Psoas muscle (tissue), 8 donors: ENCODE measurements around the gene RINL. TPM values are rescaled to one million over a fixed set of nuclear protein-coding genes. Genes with fewer than 3 reads are reported as not detected.
A peak's percentile ranks its signal among the peaks of the same experiment; 100 is the strongest.

ENCODE experiments used
- ATAC-seq, 4 donors: fragments of 200-7000 bp; cut with Tn5 transposase; one replicate each; pipeline ENCODE4 v1.9.1; 2020; ENCODE audit warnings: moderate library complexity in 3 of 4, mild to moderate bottlenecking in 2 of 4
- DNase-seq, 2 donors: peaks; one replicate each; pipeline ENCODE4 v3.0.0-alpha.2; 2020
- H3K27ac ChIP-seq: fragments of 200-600 bp; one replicate; pipeline ENCODE4 v1.8.0; 2022
- H3K27me3 ChIP-seq, 3 donors: fragments of 200-600 bp in 1 of 3; one replicate each; pipeline versions ENCODE4 v1.6.1 to v1.8.0; 2013 to 2022; ENCODE audit warnings: low read length in 2 of 3, mild to moderate bottlenecking in 2 of 3, moderate library complexity in 1 of 3; ENCODE audit not compliant: insufficient read depth in 3 of 3
- H3K36me3 ChIP-seq, 2 donors: fragments of 200-600 bp in 1 of 2; one replicate each; pipeline versions ENCODE4 v1.6.1 to v1.8.0; 2013 to 2022; ENCODE audit warnings: low read depth in 1 of 2, mild to moderate bottlenecking in 1 of 2, moderate library complexity in 1 of 2; ENCODE audit not compliant: insufficient read depth in 1 of 2
- H3K4me1 ChIP-seq: fragments of 200-600 bp; one replicate; pipeline ENCODE4 v1.8.0; 2022
- H3K4me3 ChIP-seq: fragments of 200-600 bp; one replicate; pipeline ENCODE4 v1.8.0; 2022; ENCODE audit warnings: mild to moderate bottlenecking
- H3K9me3 ChIP-seq: fragments of 200-600 bp; one replicate; pipeline ENCODE4 v1.8.0; 2022
- WGBS, 3 donors: extraction: QIAGEN DNeasy Blood & Tissue Kit; methylation state at CpG; one replicate each; pipeline versions ENCODE4 v1.1.6 to v1.1.7; 2013; 5-methylcytosine and 5-hydroxymethylcytosine counted together
- intact Hi-C, 2 donors: fragments of 100-400 bp; cut with DNase I; formaldehyde crosslinking; loops; one replicate each; pipeline versions ENCODE4 v1.11.0 to v1.14.2; 2022
- polyA plus RNA-seq, 3 donors: library from polyadenylated mRNA; stranded (reverse); fragments of 200-250 nt; gene quantifications; one replicate each; pipeline ENCODE4 v1.2.3, GENCODE V29; 2013
- total RNA-seq, 4 donors: library from RNA; stranded (reverse); fragmentation: NEBNext Ultra II Directional in 2 of 4; extraction: Animal tissue kit (Norgen Biotek cat#: 25700) in 2 of 4; gene quantifications; one replicate each; pipeline versions ENCODE4 v1.2.1 to v1.2.4, GENCODE V29; 2021 to 2023
- TF ChIP-seq, protein P1 (sequence below): fragments of 200-600 bp; IDR thresholded peaks from one replicate; pipeline ENCODE4 v1.8.0; 2022; ENCODE audit warnings: antibody characterized with exemption
- donor health status: healthy with polysubstance abuse.
- donor health status: DM: no; HTN: no; CAD: no; lungs with moderate emphysema.
- donor health status: Bipolar disorder and iron deficiency.
- donor health status: healthy.
- donor health status: DM: yes; HTN: yes; CAD: no.
- donor health status: DM: no; HTN: no; CAD: no.
- donor health status: DM: no; HTN: no; CAD: no.
- donor health status: DM: yes; HTN: yes; CAD: no.

Gene RINL
- total and polyA plus RNA-seq, 7 donors: 1.5 to 4.8 (median 2.2) TPM

DNA sequence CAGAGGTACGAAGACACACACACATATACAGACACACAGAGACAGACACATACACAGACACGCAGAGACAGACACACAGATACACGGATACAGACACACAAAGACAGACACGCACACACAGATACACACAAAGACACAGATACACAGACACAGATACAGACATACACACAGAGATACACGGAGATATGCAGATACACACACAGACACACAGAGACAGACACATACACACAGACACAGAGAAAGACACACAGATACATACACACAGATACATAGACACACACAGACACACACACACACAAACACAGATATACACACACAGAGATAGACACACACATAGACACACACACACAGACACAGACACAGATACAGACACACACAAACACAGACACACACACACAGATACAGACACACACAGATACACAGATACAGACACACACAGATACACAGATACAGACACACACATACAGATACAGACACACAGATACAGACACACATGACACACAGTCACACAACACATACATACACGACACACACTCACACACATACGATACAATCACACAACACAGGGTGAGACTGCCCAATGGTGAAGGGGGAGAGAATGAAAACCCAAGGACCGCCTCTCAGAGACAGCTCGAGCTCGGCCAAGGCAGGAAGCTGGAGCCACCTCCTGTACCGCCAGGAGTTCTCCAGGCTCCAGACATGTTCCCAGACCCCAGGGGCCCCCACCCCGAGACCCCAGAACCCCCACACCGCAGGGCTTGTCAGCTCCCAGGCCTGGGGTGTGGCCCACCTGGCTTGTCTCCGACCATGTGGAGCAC lies 42.7 kb upstream of the RINL start:
- intact Hi-C loops: loop anchor here in 1 of 2 donors (10.0 kb wide), 1 partner anchor 276 kb away; the partner anchor contains the start of gene ACTN4
- no peak overlapping the region for H3K4me3 ChIP-seq
- ATAC-seq (no peak), DNase-seq (no peak)
- TF ChIP-seq, protein P1, sequence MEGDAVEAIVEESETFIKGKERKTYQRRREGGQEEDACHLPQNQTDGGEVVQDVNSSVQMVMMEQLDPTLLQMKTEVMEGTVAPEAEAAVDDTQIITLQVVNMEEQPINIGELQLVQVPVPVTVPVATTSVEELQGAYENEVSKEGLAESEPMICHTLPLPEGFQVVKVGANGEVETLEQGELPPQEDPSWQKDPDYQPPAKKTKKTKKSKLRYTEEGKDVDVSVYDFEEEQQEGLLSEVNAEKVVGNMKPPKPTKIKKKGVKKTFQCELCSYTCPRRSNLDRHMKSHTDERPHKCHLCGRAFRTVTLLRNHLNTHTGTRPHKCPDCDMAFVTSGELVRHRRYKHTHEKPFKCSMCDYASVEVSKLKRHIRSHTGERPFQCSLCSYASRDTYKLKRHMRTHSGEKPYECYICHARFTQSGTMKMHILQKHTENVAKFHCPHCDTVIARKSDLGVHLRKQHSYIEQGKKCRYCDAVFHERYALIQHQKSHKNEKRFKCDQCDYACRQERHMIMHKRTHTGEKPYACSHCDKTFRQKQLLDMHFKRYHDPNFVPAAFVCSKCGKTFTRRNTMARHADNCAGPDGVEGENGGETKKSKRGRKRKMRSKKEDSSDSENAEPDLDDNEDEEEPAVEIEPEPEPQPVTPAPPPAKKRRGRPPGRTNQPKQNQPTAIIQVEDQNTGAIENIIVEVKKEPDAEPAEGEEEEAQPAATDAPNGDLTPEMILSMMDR: no peak
- no peaks in the 10 kb centered on the region for H3K9me3 ChIP-seq
- H3K36me3 ChIP-seq: peaks cover 0 to 50% of the 10 kb centered on the region in 2 donors
- no peak overlapping the region for H3K27ac ChIP-seq
- no peaks in the 10 kb centered on the region for H3K27me3 ChIP-seq
- no peaks in the 10 kb centered on the region for H3K4me1 ChIP-seq
- 72 to 77% (median 75%) methylated on average over 14 of the region's 14 CpGs for WGBS, 3 donors

DNA sequence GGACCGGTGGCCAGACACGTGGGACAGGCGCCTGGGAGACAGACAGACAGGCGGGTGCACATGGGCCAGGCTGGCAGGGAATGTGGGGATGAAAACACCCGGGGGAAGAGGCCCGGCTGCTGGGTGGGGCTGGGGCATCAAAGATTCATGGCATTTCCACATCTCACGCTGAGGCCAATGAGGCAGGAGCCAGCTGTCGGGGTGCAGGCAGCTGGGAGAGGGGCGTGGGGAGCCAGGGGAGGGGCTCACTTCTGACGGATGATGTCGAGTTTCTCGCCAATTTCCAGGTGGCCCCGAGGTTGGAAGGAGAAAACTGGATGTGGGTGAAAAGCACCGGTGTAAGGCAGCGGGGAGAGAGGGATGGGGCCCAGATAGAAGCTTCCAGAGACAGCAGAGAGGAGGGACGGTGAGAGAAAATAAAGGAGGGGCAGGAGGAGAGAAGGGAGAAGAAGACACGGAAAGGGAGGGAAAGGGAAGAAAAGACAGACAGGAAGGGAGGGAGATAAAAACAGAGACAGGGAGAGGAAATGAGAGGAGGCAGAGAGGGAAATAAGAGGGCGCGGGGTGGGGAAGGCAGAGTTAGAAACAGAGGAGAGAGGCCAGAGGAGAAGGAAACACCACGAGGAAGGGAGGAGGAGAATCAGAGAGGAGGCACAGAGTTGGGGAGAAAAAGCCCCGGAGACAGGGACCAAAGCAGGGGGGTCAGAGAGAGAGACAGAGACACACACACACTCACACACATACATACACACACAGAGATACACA lies 41.9 kb upstream of the RINL start:
- intact Hi-C loops: loop anchor here in 1 of 2 donors (10.0 kb wide), 1 partner anchor 275 kb away; the partner anchor contains the start of gene ACTN4
- Histone ChIP-seq H3K36me3 (peaks cover 2 to 50% of the 10 kb centered on the region in 2 donors), H3K9me3 (no peaks in the 10 kb centered on the region), H3K4me3 (no peak overlapping the region), H3K27ac (no peak overlapping the region), H3K4me1 (no peaks in the 10 kb centered on the region), H3K27me3 (no peaks in the 10 kb centered on the region)
- ATAC-seq: no peak
- no peak for DNase-seq
- TF ChIP-seq, protein P1: no peak
- whole genome bisulfite sequencing, 3 donors: 59 to 60% (median 60%) methylated on average over 21 of the region's 21 CpGs

GRCh38 chr19:38918526-38918925 lies 40.5 kb upstream of the RINL start:
- no peaks in the 10 kb centered on the region for H3K4me1 ChIP-seq

DNA sequence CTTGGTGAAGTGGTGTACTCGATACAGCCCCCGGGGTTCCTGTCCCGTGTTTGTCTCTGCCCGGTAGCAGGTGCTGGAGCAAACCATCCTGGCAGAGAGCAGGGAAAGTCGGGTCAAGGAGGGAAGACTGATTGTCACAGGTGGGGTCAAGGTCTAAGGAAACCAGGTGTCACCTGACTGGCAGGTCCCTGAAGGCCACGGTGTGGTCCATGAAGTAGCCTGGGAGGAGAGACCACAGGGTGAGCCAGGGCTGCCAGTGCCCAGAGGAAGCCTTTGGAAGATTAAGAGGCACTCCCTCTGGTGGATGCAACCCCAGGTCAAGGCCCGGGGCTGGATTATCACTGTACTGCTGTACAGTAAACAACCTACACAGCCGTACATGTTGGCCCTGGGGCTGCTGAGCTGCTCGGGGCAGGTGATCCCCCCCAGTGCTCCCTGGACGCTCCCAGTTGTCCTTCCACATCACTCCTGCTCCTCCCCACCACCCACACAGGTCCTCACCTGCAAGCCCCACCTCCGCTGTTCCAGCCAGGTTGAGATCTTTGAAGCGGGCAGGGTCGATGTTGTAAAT lies 39.9 kb upstream of the RINL start:
- TF ChIP-seq, protein P1: no peak
- Histone ChIP-seq H3K27me3 (no peaks in the 10 kb centered on the region), H3K4me3 (no peak overlapping the region), H3K27ac (no peak overlapping the region), H3K9me3 (no peaks in the 10 kb centered on the region), H3K36me3 (peaks cover 2 to 35% of the 10 kb centered on the region in 2 donors), H3K4me1 (no peaks in the 10 kb centered on the region)
- intact Hi-C loops: no loop called here
- 71 to 74% (median 73%) methylated on average over 11 to 13 of the region's 13 CpGs for WGBS, 3 donors
- DNase-seq: no peak
- no peak for ATAC-seq

More at GRCh38 chr19:38918526-38918925, 40.5 kb upstream of the RINL start:
- DNase-seq (no peak), ATAC-seq (peak in 1 of 4 donors; percentile 8)
- Histone ChIP-seq H3K9me3 (no peaks in the 10 kb centered on the region), H3K27ac (no peak overlapping the region), H3K4me3 (no peak overlapping the region), H3K27me3 (no peaks in the 10 kb centered on the region), H3K36me3 (peaks cover 2 to 37% of the 10 kb centered on the region in 2 donors)
- TF ChIP-seq, protein P1: no peak
- intact Hi-C loops: no loop called here
- WGBS, 3 donors: 90 to 91% (median 90%) methylated on average over 10 of the region's 10 CpGs
